ENCODE results near the gene RPS6KA2. TPM values are rescaled to one million over a fixed set of nuclear protein-coding genes. Genes with fewer than 3 reads are reported as not detected.

The RPS6KA2 gene
- total and polyA plus RNA-seq, 2 donors (not counting 1 experiment from before 2014, with no cell fraction given) = 2.2 to 16.0 TPM

DNA sequence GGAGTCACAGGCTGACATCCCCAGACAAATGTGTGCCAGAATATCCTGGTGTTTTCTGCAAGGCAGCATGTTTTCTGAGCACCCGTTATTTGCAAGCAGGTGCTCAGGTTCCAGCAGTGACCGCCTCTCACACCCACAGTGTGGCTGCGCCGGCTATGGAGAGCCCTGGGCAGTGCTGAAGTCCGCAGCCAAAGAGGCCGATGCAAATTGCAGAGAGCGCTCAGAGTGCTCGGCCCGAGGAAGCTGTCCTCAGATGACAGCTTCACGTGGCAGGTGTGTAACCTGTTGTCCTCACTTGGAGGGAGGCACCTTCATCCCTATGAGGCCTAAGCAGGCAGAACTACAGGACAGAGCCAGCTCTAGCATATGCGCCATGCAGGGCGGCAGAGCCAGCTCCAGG, 220.9 kb downstream of the RPS6KA2 start:
- intact Hi-C loops (cut with micrococcal nuclease) = no loop called here
- Histone ChIP-seq H3K79me2 (ENCODE audit: control insufficient read depth, insufficient read depth, low read length) (no peaks in the 10 kb centered on the region), H3K9me3 (ENCODE audit: control extremely low read depth in 1 of 3, control insufficient read depth in 2 of 3, insufficient read depth in 1 of 3, low read length in 2 of 3) (no peaks in the 10 kb centered on the region), H3K4me3 (ENCODE audit: control extremely low read depth in 1 of 5, extremely low read depth in 1 of 5, insufficient read depth in 1 of 5, low read depth in 2 of 5, low read length in 4 of 5) (no peak overlapping the region), H3K36me3 (replicated peaks in 1 of 2; ENCODE audit: control extremely low read depth in 1 of 2, control insufficient read depth in 1 of 2, extremely low read depth in 1 of 2, insufficient read depth in 2 of 2, low read length in 1 of 2) (no peaks in the 10 kb centered on the region), H3K9ac (ENCODE audit: low read length) (no peak overlapping the region), H4K20me1 (ENCODE audit: control insufficient read depth, insufficient read depth, low read length, poor library complexity, severe bottlenecking) (no peaks in the 10 kb centered on the region), H2AFZ (ENCODE audit: insufficient read depth, low read depth, low read length, poor library complexity, severe bottlenecking) (no peak overlapping the region), H3K4me2 (replicated peaks; ENCODE audit: low read depth, low read length, poor library complexity, severe bottlenecking) (no peak overlapping the region), H3K27ac (ENCODE audit: low read length in 2 of 2) (no peak overlapping the region), H3K4me1 (ENCODE audit: control insufficient read depth in 2 of 2, insufficient read depth in 2 of 2, low read length in 2 of 2) (peaks cover 0 to 8% of the 10 kb centered on the region in 2 donors), H3K27me3 (replicated peaks in 1 of 4; ENCODE audit: control extremely low read depth in 1 of 4, control insufficient read depth in 3 of 4, insufficient read depth in 4 of 4, low read length in 3 of 4) (no peaks in the 10 kb centered on the region)
- CTCF ChIA-PET = no interaction called here
- POLR2A ChIA-PET = no interaction called here
- Mint-ChIP-seq H3K27ac (no peak overlapping the region), H3K9me3 (ENCODE audit: insufficient read depth) (no peaks in the 10 kb centered on the region), H3K27me3 (peaks cover 4% of the 10 kb centered on the region), H3K4me3 (no peak overlapping the region), H3K4me1 (peaks cover 12% of the 10 kb centered on the region)
- no peak for DNase-seq
- TF ChIP-seq EZH2 (IDR thresholded peaks at IDR 0.05; ENCODE audit: borderline replicate concordance, insufficient read depth, low read depth, low read length, poor library complexity, severe bottlenecking) (no peak), CTCF (IDR thresholded peaks at IDR 0.05) (no peak)
- WGBS (ENCODE audit: insufficient coverage) = 97% methylated on average over 10 of the region's 12 CpGs
- no peak for ATAC-seq (ENCODE audit: low read depth)

DNA sequence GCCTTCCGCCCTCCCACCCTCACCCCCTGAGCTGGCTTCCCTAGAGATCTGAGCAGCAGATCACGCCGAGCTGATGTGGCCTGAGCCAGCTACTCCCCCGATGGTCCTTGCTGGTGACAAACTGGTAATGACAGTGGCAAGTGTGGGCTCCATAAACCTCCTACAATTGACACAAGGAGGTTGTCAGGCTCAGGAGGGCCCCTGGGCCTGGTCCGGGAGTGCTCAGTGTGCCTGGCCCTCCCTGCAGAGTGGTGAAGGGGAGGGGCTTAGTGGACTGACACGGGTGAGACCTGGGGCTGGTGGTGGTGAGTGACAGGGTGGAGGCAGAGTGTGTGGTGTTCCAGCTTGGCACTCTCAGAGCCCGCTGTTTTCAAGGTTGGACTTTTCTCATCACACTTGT, 221.7 kb downstream of the RPS6KA2 start:
- ATAC-seq (ENCODE audit: low read depth) (no peak), DNase-seq (no peak)
- Histone ChIP-seq H2AFZ (ENCODE audit: insufficient read depth, low read depth, low read length, poor library complexity, severe bottlenecking) (no peak overlapping the region), H3K27ac (ENCODE audit: low read length in 2 of 2) (no peak overlapping the region), H3K4me1 (ENCODE audit: control insufficient read depth in 2 of 2, insufficient read depth in 2 of 2, low read length in 2 of 2) (peaks cover 0 to 4% of the 10 kb centered on the region in 2 donors), H3K9ac (ENCODE audit: low read length) (no peak overlapping the region), H3K27me3 (replicated peaks in 1 of 4; ENCODE audit: control extremely low read depth in 1 of 4, control insufficient read depth in 3 of 4, insufficient read depth in 4 of 4, low read length in 3 of 4) (no peaks in the 10 kb centered on the region), H3K9me3 (ENCODE audit: control extremely low read depth in 1 of 3, control insufficient read depth in 2 of 3, insufficient read depth in 1 of 3, low read length in 2 of 3) (no peaks in the 10 kb centered on the region), H3K36me3 (replicated peaks in 1 of 2; ENCODE audit: control extremely low read depth in 1 of 2, control insufficient read depth in 1 of 2, extremely low read depth in 1 of 2, insufficient read depth in 2 of 2, low read length in 1 of 2) (no peaks in the 10 kb centered on the region), H3K4me2 (replicated peaks; ENCODE audit: low read depth, low read length, poor library complexity, severe bottlenecking) (no peak overlapping the region), H4K20me1 (ENCODE audit: control insufficient read depth, insufficient read depth, low read length, poor library complexity, severe bottlenecking) (no peaks in the 10 kb centered on the region), H3K79me2 (ENCODE audit: control insufficient read depth, insufficient read depth, low read length) (no peaks in the 10 kb centered on the region), H3K4me3 (ENCODE audit: control extremely low read depth in 1 of 5, extremely low read depth in 1 of 5, insufficient read depth in 1 of 5, low read depth in 2 of 5, low read length in 4 of 5) (no peak overlapping the region)
- intact Hi-C loops (cut with micrococcal nuclease) = no loop called here
- 95% methylated on average over 3 of the region's 7 CpGs for WGBS (ENCODE audit: insufficient coverage)
- no peaks in the 10 kb centered on the region for H3K9me3 Mint-ChIP-seq (ENCODE audit: insufficient read depth)
- ChIA-PET CTCF (no interaction called here), POLR2A (no interaction called here)
- H3K4me3 Mint-ChIP-seq = no peak overlapping the region
- no peak overlapping the region for H3K27ac Mint-ChIP-seq
- peaks cover 6% of the 10 kb centered on the region for H3K4me1 Mint-ChIP-seq
- H3K27me3 Mint-ChIP-seq = peaks cover 4% of the 10 kb centered on the region
- TF ChIP-seq EZH2 (IDR thresholded peaks at IDR 0.05; ENCODE audit: borderline replicate concordance, insufficient read depth, low read depth, low read length, poor library complexity, severe bottlenecking) (no peak), CTCF (IDR thresholded peaks at IDR 0.05) (no peak)

Data from B cell (primary cell).